Hepatocyte (in vitro differentiated cells): Measurements from ENCODE around the gene FKBP7. TPM values are rescaled to one million over a fixed set of nuclear protein-coding genes. Genes with fewer than 3 reads are reported as not detected.

Experiments used
- DNase-seq: peaks from one replicate; pipeline ENCODE4 v3.0.0-alpha.2; 2016; ENCODE audit warnings: low spot score
- H2AFZ ChIP-seq: fragments of 200-600 bp; sonication (generic); 2 replicates; pipeline ENCODE4 v1.6.0; 2016; ENCODE audit warnings: antibody characterized with exemption, mild to moderate bottlenecking
- H3K27ac ChIP-seq: fragments of 200-600 bp; sonication (generic); 2 replicates; pipeline ENCODE4 v1.5.1; 2016; ENCODE audit warnings: mild to moderate bottlenecking
- H3K27me3 ChIP-seq: fragments of 200-600 bp; sonication (generic); 2 replicates; pipeline ENCODE4 v1.6.1; 2016
- H3K36me3 ChIP-seq: fragments of 200-600 bp; sonication (generic); replicated peaks from 2 replicates; pipeline ENCODE4 v1.5.1; 2016; ENCODE audit warnings: low read depth; ENCODE audit not compliant: insufficient read depth
- H3K4me1 ChIP-seq: fragments of 200-600 bp; sonication (generic); 2 replicates; pipeline ENCODE4 v1.5.1; 2016; ENCODE audit warnings: mild to moderate bottlenecking, moderate library complexity; ENCODE audit not compliant: insufficient read depth
- H3K4me2 ChIP-seq: fragments of 200-600 bp; sonication (generic); 2 replicates; pipeline ENCODE4 v1.6.0; 2016
- H3K4me3 ChIP-seq: fragments of 200-600 bp; sonication (generic); 2 replicates; pipeline ENCODE4 v1.5.1; 2016; ENCODE audit warnings: mild to moderate bottlenecking
- H3K79me2 ChIP-seq: fragments of 200-600 bp; sonication (generic); 2 replicates; pipeline ENCODE4 v1.6.0; 2017; ENCODE audit warnings: mild to moderate bottlenecking
- H3K9me2 ChIP-seq: fragments of 200-600 bp; sonication (generic); replicated peaks from 2 replicates; pipeline ENCODE4 v1.6.0; 2017; ENCODE audit warnings: mild to moderate bottlenecking; ENCODE audit not compliant: insufficient read depth
- H3K9me3 ChIP-seq: fragments of 200-600 bp; sonication (generic); 2 replicates; pipeline ENCODE4 v1.5.1; 2016; ENCODE audit warnings: low read depth, mild to moderate bottlenecking
- H4K20me1 ChIP-seq: fragments of 200-600 bp; sonication (generic); 2 replicates; pipeline ENCODE4 v1.6.0; 2016; ENCODE audit warnings: mild to moderate bottlenecking; ENCODE audit not compliant: insufficient read depth, poor library complexity, severe bottlenecking
- EZH2 ChIP-seq: fragments of 200-600 bp; sonication (generic); IDR thresholded peaks from 2 replicates; pipeline ENCODE4 v1.6.1; 2016; ENCODE audit warnings: antibody characterized with exemption, mild to moderate bottlenecking, borderline replicate concordance
- EZH2phosphoT487 ChIP-seq: fragments of 200-600 bp; sonication (generic); IDR thresholded peaks from one replicate; pipeline ENCODE4 v1.6.1; 2018; ENCODE audit warnings: antibody characterized with exemption, mild to moderate bottlenecking, low read depth, moderate library complexity; ENCODE audit not compliant: unreplicated experiment, severe bottlenecking
- WGBS: methylation state at CpG from one replicate; pipeline ENCODE4 v1.1.6; 2016; ENCODE audit warnings: low lambda C conversion rate; ENCODE audit errors: missing lambda C conversion rate; 5-methylcytosine and 5-hydroxymethylcytosine counted together
- polyA plus RNA-seq: library from polyadenylated mRNA; unstranded; fragments of >200 nt; fragmentation: Nextera tagmentation; extraction: Ambion mirVana; gene quantifications from 2 replicates; pipeline ENCODE4 v1.2.1, GENCODE V29; 2016
- total RNA-seq: library from RNA; depleted of rRNA; stranded (reverse); fragments of >200 nt; gene quantifications from 2 replicates; pipeline ENCODE4 v1.2.3, GENCODE V29; 2014
- TF ChIP-seq, protein P1 (sequence below): fragments of 200-600 bp; sonication (generic); IDR thresholded peaks from 2 replicates; pipeline ENCODE4 v1.5.1; 2016; ENCODE audit warnings: antibody characterized with exemption, mild to moderate bottlenecking; ENCODE audit not compliant: poor library complexity

The FKBP7 gene
- total and polyA plus RNA-seq, 2 experiments from 2014 or later, result 45.4 to 93.9 TPM

DNA sequence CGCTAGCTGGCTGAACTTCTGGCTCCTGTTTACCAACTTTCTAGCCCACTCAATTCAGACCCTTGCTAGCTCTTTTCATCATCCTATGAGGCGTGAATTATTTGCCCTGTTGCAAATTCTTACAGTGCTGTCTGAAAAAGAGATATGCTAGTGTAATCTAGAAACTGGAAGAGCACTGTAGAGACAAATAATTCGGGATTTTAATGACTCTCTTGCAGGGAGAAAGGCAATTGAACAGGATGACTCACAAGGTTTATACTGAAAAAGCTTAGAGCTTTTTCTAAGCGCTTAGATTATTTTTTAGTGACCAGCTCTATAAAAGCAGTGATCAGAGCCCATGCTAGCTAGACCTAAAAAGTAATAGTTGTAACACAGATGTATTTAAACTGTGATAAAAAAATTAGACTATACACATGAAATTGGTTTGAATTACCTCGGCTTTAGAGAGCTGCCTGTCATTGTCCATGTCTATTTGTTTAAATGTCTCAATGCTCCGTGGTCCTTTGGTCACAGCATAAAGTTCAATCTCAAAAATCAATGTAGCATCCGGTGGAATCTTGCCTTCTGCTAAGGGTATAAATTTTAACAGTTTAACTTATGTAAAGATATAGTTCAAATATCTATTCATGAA lies 9.1 kb downstream of the FKBP7 start:
- Histone ChIP-seq H3K4me2 (no peak overlapping the region), H3K4me1 (no peaks in the 10 kb centered on the region), H2AFZ (no peak overlapping the region), H3K79me2 (peaks cover 10% of the 10 kb centered on the region), H3K27ac (no peak overlapping the region), H4K20me1 (no peaks in the 10 kb centered on the region), H3K9me2 (no peaks in the 10 kb centered on the region), H3K4me3 (no peak overlapping the region), H3K27me3 (no peaks in the 10 kb centered on the region), H3K36me3 (no peaks in the 10 kb centered on the region), H3K9me3 (no peaks in the 10 kb centered on the region)
- DNase-seq, result no peak
- WGBS, result 80% methylated on average over 7 of the region's 7 CpGs
- TF ChIP-seq EZH2phosphoT487 (no peak), EZH2 (no peak)
- TF ChIP-seq, protein P1, sequence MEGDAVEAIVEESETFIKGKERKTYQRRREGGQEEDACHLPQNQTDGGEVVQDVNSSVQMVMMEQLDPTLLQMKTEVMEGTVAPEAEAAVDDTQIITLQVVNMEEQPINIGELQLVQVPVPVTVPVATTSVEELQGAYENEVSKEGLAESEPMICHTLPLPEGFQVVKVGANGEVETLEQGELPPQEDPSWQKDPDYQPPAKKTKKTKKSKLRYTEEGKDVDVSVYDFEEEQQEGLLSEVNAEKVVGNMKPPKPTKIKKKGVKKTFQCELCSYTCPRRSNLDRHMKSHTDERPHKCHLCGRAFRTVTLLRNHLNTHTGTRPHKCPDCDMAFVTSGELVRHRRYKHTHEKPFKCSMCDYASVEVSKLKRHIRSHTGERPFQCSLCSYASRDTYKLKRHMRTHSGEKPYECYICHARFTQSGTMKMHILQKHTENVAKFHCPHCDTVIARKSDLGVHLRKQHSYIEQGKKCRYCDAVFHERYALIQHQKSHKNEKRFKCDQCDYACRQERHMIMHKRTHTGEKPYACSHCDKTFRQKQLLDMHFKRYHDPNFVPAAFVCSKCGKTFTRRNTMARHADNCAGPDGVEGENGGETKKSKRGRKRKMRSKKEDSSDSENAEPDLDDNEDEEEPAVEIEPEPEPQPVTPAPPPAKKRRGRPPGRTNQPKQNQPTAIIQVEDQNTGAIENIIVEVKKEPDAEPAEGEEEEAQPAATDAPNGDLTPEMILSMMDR, result no peak

DNA sequence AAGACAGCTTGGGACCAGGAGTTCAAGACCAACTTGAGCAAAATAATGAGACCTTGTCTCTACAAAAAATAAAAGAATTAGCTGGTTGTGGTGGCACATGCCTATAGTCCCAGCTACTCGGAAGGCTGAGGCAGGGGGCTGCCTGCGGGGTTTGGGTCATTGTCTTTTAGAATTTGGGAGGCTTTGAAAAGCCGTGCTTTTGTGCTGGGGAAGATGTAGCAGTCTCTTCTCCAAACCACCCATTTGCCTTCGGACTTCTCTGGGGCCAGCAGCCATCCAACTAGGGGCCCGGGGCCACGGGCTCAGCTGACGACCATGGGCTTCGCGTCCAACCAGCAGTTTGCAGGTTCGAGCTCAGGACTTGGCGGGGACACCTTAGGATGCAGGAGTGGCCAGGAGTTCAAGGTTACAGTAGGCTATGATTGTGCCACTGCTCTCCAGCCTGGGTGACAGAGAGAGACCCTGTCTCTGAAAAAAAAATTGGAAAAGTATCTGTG lies 21.0 kb downstream of the FKBP7 start:
- Histone ChIP-seq H3K4me2 (no peak overlapping the region), H3K27ac (no peak overlapping the region), H3K79me2 (no peaks in the 10 kb centered on the region), H3K9me3 (no peaks in the 10 kb centered on the region), H3K27me3 (no peaks in the 10 kb centered on the region), H3K36me3 (no peaks in the 10 kb centered on the region), H3K4me3 (no peak overlapping the region), H4K20me1 (no peaks in the 10 kb centered on the region), H3K4me1 (no peaks in the 10 kb centered on the region), H2AFZ (no peak overlapping the region), H3K9me2 (no peaks in the 10 kb centered on the region)
- DNase-seq, result no peak
- 86% methylated on average over 11 of the region's 11 CpGs for WGBS
- TF ChIP-seq EZH2, result no peak
- TF ChIP-seq, protein P1, result no peak
- TF ChIP-seq EZH2phosphoT487, result no peak

DNA sequence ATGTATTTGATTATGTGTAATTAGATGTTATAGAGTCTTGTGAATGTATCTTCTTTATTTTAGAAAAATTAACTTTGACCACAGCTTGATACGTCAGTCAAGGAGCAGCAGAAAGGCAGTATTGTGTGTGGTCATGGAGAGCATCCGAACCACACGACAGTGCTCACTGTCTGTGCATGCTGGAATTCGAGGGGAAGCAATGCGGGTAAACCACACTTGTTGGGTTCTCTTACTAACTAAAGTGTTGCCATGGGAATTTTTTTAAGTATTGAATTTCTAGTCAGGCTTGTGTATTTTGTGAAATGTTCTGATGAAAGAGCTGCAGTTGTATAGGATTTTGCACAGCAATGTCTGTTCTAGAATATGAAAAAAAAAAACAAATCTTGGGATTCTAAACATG lies 22.5 kb downstream of the FKBP7 start:
- Histone ChIP-seq H3K4me2 (no peak overlapping the region), H4K20me1 (no peaks in the 10 kb centered on the region), H3K9me3 (no peaks in the 10 kb centered on the region), H3K79me2 (no peaks in the 10 kb centered on the region), H3K27ac (no peak overlapping the region), H3K9me2 (no peaks in the 10 kb centered on the region), H2AFZ (no peak overlapping the region), H3K4me1 (peaks cover 6% of the 10 kb centered on the region), H3K4me3 (no peak overlapping the region), H3K36me3 (no peaks in the 10 kb centered on the region), H3K27me3 (no peaks in the 10 kb centered on the region)
- TF ChIP-seq EZH2phosphoT487, result no peak
- TF ChIP-seq, protein P1, result no peak
- no peak for TF ChIP-seq EZH2
- WGBS, result 87% methylated on average over 5 of the region's 5 CpGs
- DNase-seq, result no peak
